ENCODE data around the gene BET1L.

Gene BET1L

GRCh38 chr11:250274-250673 lies 43.1 kb upstream of the BET1L start:
- H3K27ac ChIP-seq (ENCODE audit: low read depth, low read length) = no peak overlapping the region
- H2AK5ac ChIP-seq (ENCODE audit: low read length) = no peak overlapping the region
- no peak overlapping the region for H3K9ac ChIP-seq (ENCODE audit: low read length)
- H2AFZ ChIP-seq (ENCODE audit: insufficient read depth, low read length, poor library complexity) = no peak overlapping the region
- H2BK12ac ChIP-seq (ENCODE audit: low read length) = no peak overlapping the region
- H3K4me1 ChIP-seq (ENCODE audit: control insufficient read depth in 1 of 2, insufficient read depth in 2 of 2, low read length in 2 of 2) = no peaks in the 10 kb centered on the region
- H3K4ac ChIP-seq (ENCODE audit: low read depth, low read length) = no peak overlapping the region
- no peak overlapping the region for H3K14ac ChIP-seq (ENCODE audit: low read length)
- H3K9me3 ChIP-seq (ENCODE audit: insufficient read depth, low read depth, low read length) = peaks cover 2% of the 10 kb centered on the region
- H3K23ac ChIP-seq (ENCODE audit: low read length) = no peak overlapping the region
- no peak overlapping the region for H4K8ac ChIP-seq (ENCODE audit: low read depth, low read length)
- no peak for DNase-seq
- H3K36me3 ChIP-seq (ENCODE audit: control insufficient read depth in 1 of 2, insufficient read depth in 2 of 2, low read length in 2 of 2) = peaks cover 47 to 63% of the 10 kb centered on the region in 2 experiments
- no peak overlapping the region for H3K4me3 ChIP-seq (ENCODE audit: low read depth, low read length)
- H2BK120ac ChIP-seq (ENCODE audit: insufficient read depth, low read length, poor library complexity) = no peak overlapping the region
- H4K91ac ChIP-seq (ENCODE audit: low read depth, low read length) = no peak overlapping the region
- no peaks in the 10 kb centered on the region for H3K79me1 ChIP-seq (ENCODE audit: low read length)
- no peak overlapping the region for H3K4me2 ChIP-seq (ENCODE audit: low read length)
- WGBS (ENCODE audit: extremely low coverage, insufficient coverage, insufficient read length) = no CpG with 5 or more reads among the region's 5 CpGs
- no peak overlapping the region for H3K18ac ChIP-seq (ENCODE audit: low read length)
- H2BK5ac ChIP-seq (ENCODE audit: low read depth, low read length, poor library complexity) = no peak overlapping the region
- no peak overlapping the region for H4K12ac ChIP-seq (ENCODE audit: low read depth, low read length)
- H3K79me2 ChIP-seq (ENCODE audit: control insufficient read depth, insufficient read depth, low read length, poor library complexity) = no peaks in the 10 kb centered on the region
- no peaks in the 10 kb centered on the region for H3K27me3 ChIP-seq (ENCODE audit: insufficient read depth, low read length)

- H2AFZ ChIP-seq (ENCODE audit: insufficient read depth, low read length, poor library complexity) = no peak overlapping the region
- no peak overlapping the region for H3K4ac ChIP-seq (ENCODE audit: low read depth, low read length)
- no peak overlapping the region for H2BK5ac ChIP-seq (ENCODE audit: low read depth, low read length, poor library complexity)
- no peak overlapping the region for H3K14ac ChIP-seq (ENCODE audit: low read length)
- H3K4me3 ChIP-seq (ENCODE audit: low read depth, low read length) = no peak overlapping the region
- no peak overlapping the region for H3K4me2 ChIP-seq (ENCODE audit: low read length)
- DNase-seq = no peak
- no peak overlapping the region for H4K12ac ChIP-seq (ENCODE audit: low read depth, low read length)
- no peak overlapping the region for H3K23ac ChIP-seq (ENCODE audit: low read length)
- no peaks in the 10 kb centered on the region for H3K79me1 ChIP-seq (ENCODE audit: low read length)
- no peak overlapping the region for H2AK5ac ChIP-seq (ENCODE audit: low read length)
- H2BK120ac ChIP-seq (ENCODE audit: insufficient read depth, low read length, poor library complexity) = no peak overlapping the region
- peaks cover 53 to 72% of the 10 kb centered on the region in 2 experiments for H3K36me3 ChIP-seq (ENCODE audit: control insufficient read depth in 1 of 2, insufficient read depth in 2 of 2, low read length in 2 of 2)
- no peaks in the 10 kb centered on the region for H3K27me3 ChIP-seq (ENCODE audit: insufficient read depth, low read length)
- no peak overlapping the region for H4K91ac ChIP-seq (ENCODE audit: low read depth, low read length)
- no peak overlapping the region for H3K27ac ChIP-seq (ENCODE audit: low read depth, low read length)
- no peaks in the 10 kb centered on the region for H3K4me1 ChIP-seq (ENCODE audit: control insufficient read depth in 1 of 2, insufficient read depth in 2 of 2, low read length in 2 of 2)
- no CpG with 5 or more reads among the region's 8 CpGs for WGBS (ENCODE audit: extremely low coverage, insufficient coverage, insufficient read length)
- H3K18ac ChIP-seq (ENCODE audit: low read length) = no peak overlapping the region
- peaks cover 2% of the 10 kb centered on the region for H3K9me3 ChIP-seq (ENCODE audit: insufficient read depth, low read depth, low read length)
- no peaks in the 10 kb centered on the region for H3K79me2 ChIP-seq (ENCODE audit: control insufficient read depth, insufficient read depth, low read length, poor library complexity)
- peak overlapping the region; percentile 42 for H3K9ac ChIP-seq (ENCODE audit: low read length)
- no peak overlapping the region for H2BK12ac ChIP-seq (ENCODE audit: low read length)
- no peak overlapping the region for H4K8ac ChIP-seq (ENCODE audit: low read depth, low read length)
These were observed 41.9 kb upstream of the BET1L start for GRCh38 chr11:249062-249461.

DNA sequence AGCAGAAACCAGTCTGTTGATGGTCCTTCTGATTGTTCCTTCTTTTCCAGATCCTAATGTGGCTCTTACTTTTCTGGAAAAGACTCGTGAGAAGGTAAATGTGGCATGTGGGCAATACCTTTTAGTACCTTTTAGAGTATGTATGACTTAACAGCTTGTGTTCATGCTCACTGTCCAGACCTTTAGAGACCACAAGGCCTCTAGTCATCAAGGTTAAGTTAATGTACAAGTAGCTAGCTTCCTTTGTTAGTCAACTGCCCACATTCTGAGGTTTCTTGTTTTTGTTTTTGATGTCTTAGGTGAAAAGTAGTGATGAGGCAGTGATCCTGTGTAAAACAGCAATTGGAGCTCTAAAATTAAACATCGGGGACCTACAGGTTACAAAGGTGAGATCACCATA lies 37.2 kb upstream of the BET1L start:
- H3K4me1 ChIP-seq (ENCODE audit: control insufficient read depth in 1 of 2, insufficient read depth in 2 of 2, low read length in 2 of 2) = no peaks in the 10 kb centered on the region

GRCh38 chr11:241634-242033 lies 34.4 kb upstream of the BET1L start:
- Histone ChIP-seq H3K14ac (ENCODE audit: low read length) (no peak overlapping the region), H2BK5ac (ENCODE audit: low read depth, low read length, poor library complexity) (no peak overlapping the region), H3K23ac (ENCODE audit: low read length) (no peak overlapping the region), H4K12ac (ENCODE audit: low read depth, low read length) (no peak overlapping the region), H4K8ac (ENCODE audit: low read depth, low read length) (no peak overlapping the region), H3K36me3 (ENCODE audit: control insufficient read depth in 1 of 2, insufficient read depth in 2 of 2, low read length in 2 of 2) (peaks cover 29 to 44% of the 10 kb centered on the region in 2 experiments), H3K79me2 (ENCODE audit: control insufficient read depth, insufficient read depth, low read length, poor library complexity) (peaks cover 8% of the 10 kb centered on the region), H2AFZ (ENCODE audit: insufficient read depth, low read length, poor library complexity) (no peak overlapping the region), H3K4ac (ENCODE audit: low read depth, low read length) (no peak overlapping the region), H3K4me3 (ENCODE audit: low read depth, low read length) (no peak overlapping the region), H4K91ac (ENCODE audit: low read depth, low read length) (no peak overlapping the region), H2AK5ac (ENCODE audit: low read length) (no peak overlapping the region), H3K9me3 (ENCODE audit: insufficient read depth, low read depth, low read length) (no peaks in the 10 kb centered on the region), H3K27me3 (ENCODE audit: insufficient read depth, low read length) (no peaks in the 10 kb centered on the region), H3K79me1 (ENCODE audit: low read length) (peaks cover 4% of the 10 kb centered on the region), H3K4me2 (ENCODE audit: low read length) (no peak overlapping the region), H3K18ac (ENCODE audit: low read length) (no peak overlapping the region), H3K4me1 (ENCODE audit: control insufficient read depth in 1 of 2, insufficient read depth in 2 of 2, low read length in 2 of 2) (no peaks in the 10 kb centered on the region), H2BK12ac (ENCODE audit: low read length) (no peak overlapping the region), H3K9ac (ENCODE audit: low read length) (peak overlapping the region; percentile 42), H2BK120ac (ENCODE audit: insufficient read depth, low read length, poor library complexity) (no peak overlapping the region), H3K27ac (ENCODE audit: low read depth, low read length) (no peak overlapping the region)
- DNase-seq = no peak
- WGBS (ENCODE audit: extremely low coverage, insufficient coverage, insufficient read length) = no CpG with 5 or more reads among the region's 5 CpGs

More for the DNA sequence above, 37.2 kb upstream of the BET1L start:
- Histone ChIP-seq H2AFZ (ENCODE audit: insufficient read depth, low read length, poor library complexity) (no peak overlapping the region), H3K9me3 (ENCODE audit: insufficient read depth, low read depth, low read length) (no peaks in the 10 kb centered on the region), H3K27me3 (ENCODE audit: insufficient read depth, low read length) (no peaks in the 10 kb centered on the region), H2BK12ac (ENCODE audit: low read length) (no peak overlapping the region), H2AK5ac (ENCODE audit: low read length) (no peak overlapping the region), H3K36me3 (ENCODE audit: control insufficient read depth in 1 of 2, insufficient read depth in 2 of 2, low read length in 2 of 2) (peaks cover 38 to 56% of the 10 kb centered on the region in 2 experiments), H3K79me1 (ENCODE audit: low read length) (no peaks in the 10 kb centered on the region), H3K23ac (ENCODE audit: low read length) (no peak overlapping the region), H3K4ac (ENCODE audit: low read depth, low read length) (no peak overlapping the region), H3K4me2 (ENCODE audit: low read length) (no peak overlapping the region), H3K79me2 (ENCODE audit: control insufficient read depth, insufficient read depth, low read length, poor library complexity) (no peaks in the 10 kb centered on the region), H2BK120ac (ENCODE audit: insufficient read depth, low read length, poor library complexity) (no peak overlapping the region), H4K12ac (ENCODE audit: low read depth, low read length) (no peak overlapping the region), H3K18ac (ENCODE audit: low read length) (no peak overlapping the region), H3K27ac (ENCODE audit: low read depth, low read length) (no peak overlapping the region), H3K4me3 (ENCODE audit: low read depth, low read length) (no peak overlapping the region), H4K8ac (ENCODE audit: low read depth, low read length) (no peak overlapping the region), H3K14ac (ENCODE audit: low read length) (no peak overlapping the region), H3K9ac (ENCODE audit: low read length) (no peak overlapping the region), H2BK5ac (ENCODE audit: low read depth, low read length, poor library complexity) (no peak overlapping the region), H4K91ac (ENCODE audit: low read depth, low read length) (no peak overlapping the region)
- no CpG with 5 or more reads among the region's 2 CpGs for WGBS (ENCODE audit: extremely low coverage, insufficient coverage, insufficient read length)
- no peak for DNase-seq
